ENCODE data around the gene UBAC2. TPM values are rescaled to one million over a fixed set of nuclear protein-coding genes. Genes with fewer than 3 reads are reported as not detected.

Gene UBAC2
- total and polyA plus RNA-seq, 2 of the 8 experiments (the other 6 are each of a cell fraction or from before 2014, with no cell fraction given) = 75.9 to 76.9 TPM

DNA sequence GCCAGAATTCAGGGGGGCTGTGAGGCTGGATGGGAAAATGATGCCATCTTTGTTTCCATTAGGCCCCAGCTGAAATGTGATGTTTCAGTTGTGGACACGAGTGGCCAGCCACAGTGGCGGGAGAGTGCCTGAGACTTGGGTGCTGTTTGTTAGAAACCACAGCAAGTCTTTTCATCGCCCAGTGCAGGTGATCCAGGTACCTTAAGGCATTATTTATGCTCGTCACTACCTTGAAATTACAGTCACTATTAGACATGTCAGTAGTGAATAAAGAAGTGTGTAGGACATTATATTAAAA, 218.1 kb downstream of the UBAC2 start:
- Histone ChIP-seq H2BK12ac (ENCODE audit: low read depth, low read length) (no peak overlapping the region), H3K27me3 (replicated peaks in 1 of 4; ENCODE audit: control insufficient read depth in 3 of 4, extremely low read depth in 1 of 4, insufficient read depth in 3 of 4, low read length in 3 of 4) (no peaks in the 10 kb centered on the region), H2AFZ (ENCODE audit: low read length) (no peak overlapping the region), H3K23ac (ENCODE audit: insufficient read length) (no peak overlapping the region), H4K20me1 (replicated peaks in 1 of 2; ENCODE audit: control insufficient read depth in 1 of 2, insufficient read depth in 2 of 2, low read length in 2 of 2) (peaks cover 0 to 7% of the 10 kb centered on the region in 2 experiments), H3K23me2 (ENCODE audit: low read depth, low read length) (peaks cover 6% of the 10 kb centered on the region; the same call in 1 of the 2 replicates), H3K79me2 (ENCODE audit: control insufficient read depth in 1 of 2, insufficient read depth in 2 of 2, low read length in 2 of 2) (no peaks in the 10 kb centered on the region), H3K4me1 (replicated peaks in 1 of 4; ENCODE audit: control insufficient read depth in 3 of 4, insufficient read depth in 4 of 4, low read length in 3 of 4) (peaks cover 0 to 13% (median 9%) of the 10 kb centered on the region in 4 experiments; a peak in 5 of 7 replicates), H2BK120ac (replicated peaks; ENCODE audit: low read depth, low read length) (no peak overlapping the region), H3K56ac (replicated peaks; ENCODE audit: insufficient read length, low read depth, low read length) (no peak overlapping the region), H2BK20ac (ENCODE audit: low read length) (no peak overlapping the region), H3K14ac (ENCODE audit: insufficient read length) (no peak overlapping the region), H2AK5ac (ENCODE audit: low read depth, low read length) (no peak overlapping the region), H2BK15ac (ENCODE audit: low read length) (no peak overlapping the region), H3K4ac (replicated peaks; ENCODE audit: insufficient read length, low read depth, low read length) (no peak overlapping the region), H4K91ac (replicated peaks; ENCODE audit: insufficient read length, low read length) (no peak overlapping the region), H2BK5ac (ENCODE audit: low read depth, low read length) (no peak overlapping the region), H3K79me1 (ENCODE audit: low read depth, low read length) (no peaks in the 10 kb centered on the region), H3K18ac (ENCODE audit: extremely low read depth, low read length) (no peak overlapping the region), H3K4me3 (ENCODE audit: extremely low read depth in 1 of 4, insufficient read depth in 2 of 4, low read depth in 3 of 4, low read length in 4 of 4) (no peak overlapping the region), H3K9me3 (ENCODE audit: insufficient read depth in 2 of 2, low read depth in 1 of 2, low read length in 1 of 2) (no peaks in the 10 kb centered on the region), H3K27ac (ENCODE audit: low read depth, low read length) (no peak overlapping the region), H4K5ac (ENCODE audit: insufficient read length, low read depth, low read length) (no peak overlapping the region), H3K9ac (replicated peaks in 1 of 4; ENCODE audit: extremely low read depth in 1 of 4, low read depth in 3 of 4, low read length in 3 of 4) (no peak overlapping the region), H3K4me2 (ENCODE audit: insufficient read depth in 1 of 2, low read depth in 2 of 2, low read length in 2 of 2) (no peak overlapping the region), H3K36me3 (ENCODE audit: control insufficient read depth in 2 of 4, insufficient read depth in 4 of 4, low read length in 3 of 4) (no peaks in the 10 kb centered on the region; a peak in 1 of 8 replicates), H4K8ac (ENCODE audit: extremely low read depth, insufficient read depth, low read length) (no peak overlapping the region)
- CTCF ChIA-PET (ENCODE audit: partially characterized antibody) = interaction anchor here (1.1 to 4.9 kb wide), 8 partner anchors 10 to 242 kb away, joined by 3 to 28 read pairs (median 6); no protein-coding TSS in a partner anchor
- DNase-seq (ENCODE audit: low read depth in 1 of 2, low spot score in 2 of 2) (no peak), FAIRE-seq (no peak)
- POLR2A ChIA-PET (ENCODE audit: partially characterized antibody) = no interaction called here
- 79% methylated on average over 4 of the region's 4 CpGs; no CpG with 5 or more reads in 1 of the 2 experiments for WGBS, 2 experiments (ENCODE audit: extremely low coverage in 1 of 2, insufficient coverage in 1 of 2, insufficient read length in 1 of 2, insufficient replicate concordance in 2 of 2, low coverage in 1 of 2, low lambda C conversion rate in 2 of 2, missing lambda C conversion rate in 1 of 2)
- TF ChIP-seq BCL11A (IDR thresholded peaks at IDR 0.05; ENCODE audit: low read depth in 2 of 2, low read length in 2 of 2) (no peak), CHD1 (IDR thresholded peaks at IDR 0.05; ENCODE audit: low read depth, low read length) (no peak), TEAD4 (IDR thresholded peaks at IDR 0.05; ENCODE audit: low read depth, low read length) (no peak), SIRT6 (IDR thresholded peaks at IDR 0.05; ENCODE audit: low read length) (no peak), GABPA (IDR thresholded peaks at IDR 0.05; ENCODE audit: borderline replicate concordance, insufficient read depth, low read length) (no peak), CTCF (IDR thresholded peaks at IDR 0.05; ENCODE audit: control extremely low read depth in 1 of 3, insufficient read depth in 1 of 3, low read depth in 1 of 3, low read length in 3 of 3) (no peak), PHF8 (conservative IDR thresholded peaks at IDR 0.05; ENCODE audit: low read depth, low read length) (no peak), CBX8 (IDR thresholded peaks at IDR 0.05; ENCODE audit: borderline replicate concordance, low read depth, low read length) (no peak), SIN3A (conservative IDR thresholded peaks at IDR 0.05 in 1 of 2, IDR thresholded peaks at IDR 0.05 in 1 of 2; ENCODE audit: low read depth in 1 of 2, low read length in 2 of 2) (no peak), POLR2A (IDR thresholded peaks at IDR 0.05; ENCODE audit: control extremely low read depth in 1 of 2, low read depth in 2 of 2, low read length in 2 of 2) (no peak)
- TF ChIP-seq, protein P1, sequence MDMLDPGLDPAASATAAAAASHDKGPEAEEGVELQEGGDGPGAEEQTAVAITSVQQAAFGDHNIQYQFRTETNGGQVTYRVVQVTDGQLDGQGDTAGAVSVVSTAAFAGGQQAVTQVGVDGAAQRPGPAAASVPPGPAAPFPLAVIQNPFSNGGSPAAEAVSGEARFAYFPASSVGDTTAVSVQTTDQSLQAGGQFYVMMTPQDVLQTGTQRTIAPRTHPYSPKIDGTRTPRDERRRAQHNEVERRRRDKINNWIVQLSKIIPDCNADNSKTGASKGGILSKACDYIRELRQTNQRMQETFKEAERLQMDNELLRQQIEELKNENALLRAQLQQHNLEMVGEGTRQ (IDR thresholded peaks at IDR 0.05; ENCODE audit: low read length) = no peak
